NCI-H82 (cell line): ENCODE results near the gene TMEM53.

Experiments
- DNase-seq: peaks from one replicate; lab custom pipeline; 2025; lab: John Stamatoyannopoulos, UW

TMEM53 gene

GRCh38 chr1:44646261-44647110 is 27.8 kb downstream of the TMEM53 start:
- DNase-seq, result no peak

GRCh38 chr1:44645476-44646244 is 28.6 kb downstream of the TMEM53 start:
- DNase-seq, result no peak

- no peak for DNase-seq
Observed at GRCh38 chr1:44644806-44645205, 29.5 kb downstream of the TMEM53 start.

GRCh38 chr1:44643721-44644334 is 30.5 kb downstream of the TMEM53 start:
- no peak for DNase-seq

- no peak for DNase-seq
Observed at GRCh38 chr1:44642925-44643324, 31.4 kb downstream of the TMEM53 start.

- DNase-seq, result no peak
Observed at GRCh38 chr1:44642255-44642654, 32.0 kb downstream of the TMEM53 start.

GRCh38 chr1:44641126-44642102 is 32.9 kb downstream of the TMEM53 start:
- peak; percentile 18 for DNase-seq

GRCh38 chr1:44640200-44640853 is 34.0 kb downstream of the TMEM53 start:
- DNase-seq, result peak; percentile 99

GRCh38 chr1:44637702-44638411 is 36.4 kb downstream of the TMEM53 start:
- DNase-seq, result peak; percentile 93

- peak; percentile 97 for DNase-seq
Observed at GRCh38 chr1:44636688-44637598, 37.3 kb downstream of the TMEM53 start.

GRCh38 chr1:44636083-44636687 is 38.1 kb downstream of the TMEM53 start:
- DNase-seq, result no peak

- DNase-seq, result no peak
Observed at GRCh38 chr1:44635439-44635838, 38.8 kb downstream of the TMEM53 start.

- DNase-seq, result peak; percentile 92
Observed at GRCh38 chr1:44634606-44635189, 39.6 kb downstream of the TMEM53 start.

GRCh38 chr1:44632598-44632997 is 41.7 kb downstream of the TMEM53 start:
- peak; percentile 62 for DNase-seq

GRCh38 chr1:44631647-44632539 is 42.4 kb downstream of the TMEM53 start:
- peak; percentile 94 for DNase-seq

- no peak for DNase-seq
Observed at GRCh38 chr1:44631333-44631646, 43.0 kb downstream of the TMEM53 start.

- DNase-seq, result no peak
Observed at GRCh38 chr1:44630116-44630515, 44.2 kb downstream of the TMEM53 start.
